Mammary epithelial cell (primary cell): ENCODE results near the gene BCL2L2.

Source experiments
- EZH2 ChIP-seq: IDR thresholded peaks from 2 replicates; pipeline ENCODE4 v1.6.1; 2012; ENCODE audit warnings: low read length, inconsistent platforms, borderline replicate concordance
- TF ChIP-seq, protein P1 (sequence below), 2 donors: IDR thresholded peaks in 1 of 2; conservative IDR thresholded peaks in 1 of 2; 2 replicates each; pipeline ENCODE4 v1.5.1; 2011 to 2012; ENCODE audit warnings: inconsistent platforms in 2 of 2, low read length in 2 of 2, mild to moderate bottlenecking in 2 of 2, control low read depth in 1 of 2, low read depth in 1 of 2; ENCODE audit not compliant: insufficient read depth in 1 of 2; ENCODE audit errors: extremely low read depth in 1 of 2

DNA sequence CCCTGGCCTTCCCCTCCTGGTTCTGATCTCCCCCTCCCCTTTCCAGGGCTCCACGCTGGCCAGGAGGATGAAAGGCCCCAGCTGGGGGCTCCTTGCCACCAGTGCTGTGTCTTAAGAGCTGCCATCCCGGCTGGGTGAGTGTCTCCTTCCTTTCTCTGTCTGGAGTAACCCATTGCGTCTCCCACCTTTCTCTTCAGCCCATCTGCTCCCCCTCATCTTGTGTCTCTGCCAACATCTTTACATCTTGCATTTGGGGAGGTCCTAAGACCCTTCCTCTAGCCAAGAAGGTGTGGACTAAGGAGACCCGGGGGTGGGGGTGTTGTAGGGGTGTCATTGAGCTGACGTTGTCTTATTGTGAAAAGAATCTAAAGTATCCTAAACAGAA, 505 bp downstream of the BCL2L2 start:
- TF ChIP-seq, protein P1, sequence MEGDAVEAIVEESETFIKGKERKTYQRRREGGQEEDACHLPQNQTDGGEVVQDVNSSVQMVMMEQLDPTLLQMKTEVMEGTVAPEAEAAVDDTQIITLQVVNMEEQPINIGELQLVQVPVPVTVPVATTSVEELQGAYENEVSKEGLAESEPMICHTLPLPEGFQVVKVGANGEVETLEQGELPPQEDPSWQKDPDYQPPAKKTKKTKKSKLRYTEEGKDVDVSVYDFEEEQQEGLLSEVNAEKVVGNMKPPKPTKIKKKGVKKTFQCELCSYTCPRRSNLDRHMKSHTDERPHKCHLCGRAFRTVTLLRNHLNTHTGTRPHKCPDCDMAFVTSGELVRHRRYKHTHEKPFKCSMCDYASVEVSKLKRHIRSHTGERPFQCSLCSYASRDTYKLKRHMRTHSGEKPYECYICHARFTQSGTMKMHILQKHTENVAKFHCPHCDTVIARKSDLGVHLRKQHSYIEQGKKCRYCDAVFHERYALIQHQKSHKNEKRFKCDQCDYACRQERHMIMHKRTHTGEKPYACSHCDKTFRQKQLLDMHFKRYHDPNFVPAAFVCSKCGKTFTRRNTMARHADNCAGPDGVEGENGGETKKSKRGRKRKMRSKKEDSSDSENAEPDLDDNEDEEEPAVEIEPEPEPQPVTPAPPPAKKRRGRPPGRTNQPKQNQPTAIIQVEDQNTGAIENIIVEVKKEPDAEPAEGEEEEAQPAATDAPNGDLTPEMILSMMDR (conservative IDR thresholded peaks at IDR 0.05 in 1 of 2, IDR thresholded peaks at IDR 0.05 in 1 of 2; ENCODE audit: extremely low read depth in 1 of 2, insufficient read depth in 1 of 2, low read depth in 1 of 2, low read length in 2 of 2), result no peak
- TF ChIP-seq EZH2, result no peak
